A549 (cell line): ENCODE measurements around the gene CNNM3.

ENCODE experiments used
- BHLHE40 ChIP-seq: IDR thresholded peaks from 2 replicates; pipeline ENCODE4 v1.6.1; 2012; ENCODE audit warnings: low read depth, low read length, inconsistent platforms
- CBX2 ChIP-seq: fragments of 200-600 bp; sonication (generic); IDR thresholded peaks from 2 replicates; pipeline ENCODE4 v1.6.1; 2016; ENCODE audit warnings: low read depth, mild to moderate bottlenecking, borderline replicate concordance
- CBX8 ChIP-seq: fragments of 200-600 bp; sonication (generic); IDR thresholded peaks from 2 replicates; pipeline ENCODE4 v1.6.1; 2016
- CTCF ChIP-seq: fragments of >200 bp; sonication (Bioruptor Twin); formaldehyde crosslinking; IDR thresholded peaks from 3 replicates; pipeline ENCODE4 v1.5.1; 2016
- EP300 ChIP-seq, 2 experiments: fragments of >200 bp; sonication (Bioruptor Twin); formaldehyde crosslinking; IDR thresholded peaks; 2 replicates in 1 of 2; 3 replicates in 1 of 2; pipeline ENCODE4 v1.6.1; 2016 to 2017
- HDAC2 ChIP-seq: fragments of 200-600 bp; sonication (generic); IDR thresholded peaks from 2 replicates; pipeline ENCODE4 v1.6.1; 2016
- HMGXB4 ChIP-seq: fragments of 250-450 bp; sonication (Bioruptor Pico); IDR thresholded peaks from 2 replicates; pipeline ENCODE4 v1.5.0; 2021; ENCODE audit warnings: mild to moderate bottlenecking, moderate library complexity, borderline replicate concordance
- PHF8 ChIP-seq: fragments of 200-600 bp; sonication (generic); IDR thresholded peaks from 2 replicates; pipeline ENCODE4 v1.6.1; 2016; ENCODE audit warnings: low read depth, mild to moderate bottlenecking, antibody characterized with exemption, moderate library complexity, borderline replicate concordance
- POLR2A ChIP-seq: IDR thresholded peaks from 2 replicates; pipeline ENCODE4 v1.6.1; 2012; ENCODE audit warnings: mild to moderate bottlenecking, low read length
- POLR2AphosphoS2 ChIP-seq: conservative IDR thresholded peaks from 2 replicates; pipeline ENCODE4 v1.6.1; 2012; ENCODE audit warnings: low read length, improper control_type of control experiment, inconsistent platforms
- RCOR1 ChIP-seq: fragments of 150-350 bp; IDR thresholded peaks from 2 replicates; pipeline ENCODE4 v1.6.1; 2014; ENCODE audit warnings: antibody characterized with exemption, low read length, low read depth
- TF ChIP-seq, protein P1 (sequence below): IDR thresholded peaks from 2 replicates; pipeline ENCODE4 v1.6.1; 2012
- TF ChIP-seq, protein P2 (sequence below): fragments of 200-600 bp; sonication (generic); IDR thresholded peaks from 2 replicates; pipeline ENCODE4 v1.6.1; 2016; ENCODE audit warnings: antibody characterized with exemption, mild to moderate bottlenecking, moderate library complexity

DNA sequence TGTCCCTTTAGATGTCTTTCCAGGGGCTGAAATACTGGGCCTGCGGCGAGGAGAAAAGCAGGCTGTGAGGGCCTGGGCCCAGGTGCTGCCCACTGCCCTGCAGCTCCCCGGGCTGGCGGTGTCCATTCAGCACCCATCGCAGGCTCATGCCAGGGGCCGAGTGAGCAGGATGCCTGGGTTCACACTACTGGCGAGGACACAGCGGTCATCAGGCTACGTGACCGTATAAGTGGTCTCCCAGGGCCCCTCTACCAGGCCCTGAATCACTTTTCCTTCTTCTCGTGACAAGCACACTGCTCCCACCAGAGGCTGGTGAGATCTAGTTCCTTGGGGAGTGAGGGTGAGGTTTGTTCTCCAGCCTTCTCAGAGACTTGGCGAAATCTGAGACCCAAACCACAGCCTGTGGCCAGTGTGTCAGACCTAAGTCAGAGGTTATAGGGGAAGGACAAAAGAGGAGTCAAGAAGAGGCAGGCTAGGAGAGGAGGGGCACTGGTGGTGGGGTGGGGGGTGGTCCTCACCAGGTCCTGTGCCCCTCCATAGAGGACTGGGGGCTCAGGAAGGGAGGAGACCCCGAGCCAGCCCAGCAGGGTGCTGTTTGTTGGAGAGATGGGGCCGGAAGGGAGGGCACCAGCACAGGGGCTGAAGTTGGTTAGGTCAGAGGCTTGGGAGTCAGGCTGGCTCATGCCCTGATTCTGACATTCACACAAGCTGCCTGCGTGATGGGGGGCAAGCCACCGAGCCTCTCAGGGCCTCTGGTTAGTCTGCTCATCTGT is 60.4 kb downstream of the CNNM3 start:
- TF ChIP-seq HDAC2 (no peak), CBX2 (no peak), RCOR1 (no peak), EP300 (IDR thresholded peaks at IDR 0.05) (no peak), CTCF (no peak), BHLHE40 (no peak), CBX8 (no peak), POLR2A (no peak), HMGXB4 (no peak), POLR2AphosphoS2 (no peak), PHF8 (no peak)
- TF ChIP-seq, protein P1, sequence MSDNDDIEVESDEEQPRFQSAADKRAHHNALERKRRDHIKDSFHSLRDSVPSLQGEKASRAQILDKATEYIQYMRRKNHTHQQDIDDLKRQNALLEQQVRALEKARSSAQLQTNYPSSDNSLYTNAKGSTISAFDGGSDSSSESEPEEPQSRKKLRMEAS = no peak
- TF ChIP-seq, protein P2, sequence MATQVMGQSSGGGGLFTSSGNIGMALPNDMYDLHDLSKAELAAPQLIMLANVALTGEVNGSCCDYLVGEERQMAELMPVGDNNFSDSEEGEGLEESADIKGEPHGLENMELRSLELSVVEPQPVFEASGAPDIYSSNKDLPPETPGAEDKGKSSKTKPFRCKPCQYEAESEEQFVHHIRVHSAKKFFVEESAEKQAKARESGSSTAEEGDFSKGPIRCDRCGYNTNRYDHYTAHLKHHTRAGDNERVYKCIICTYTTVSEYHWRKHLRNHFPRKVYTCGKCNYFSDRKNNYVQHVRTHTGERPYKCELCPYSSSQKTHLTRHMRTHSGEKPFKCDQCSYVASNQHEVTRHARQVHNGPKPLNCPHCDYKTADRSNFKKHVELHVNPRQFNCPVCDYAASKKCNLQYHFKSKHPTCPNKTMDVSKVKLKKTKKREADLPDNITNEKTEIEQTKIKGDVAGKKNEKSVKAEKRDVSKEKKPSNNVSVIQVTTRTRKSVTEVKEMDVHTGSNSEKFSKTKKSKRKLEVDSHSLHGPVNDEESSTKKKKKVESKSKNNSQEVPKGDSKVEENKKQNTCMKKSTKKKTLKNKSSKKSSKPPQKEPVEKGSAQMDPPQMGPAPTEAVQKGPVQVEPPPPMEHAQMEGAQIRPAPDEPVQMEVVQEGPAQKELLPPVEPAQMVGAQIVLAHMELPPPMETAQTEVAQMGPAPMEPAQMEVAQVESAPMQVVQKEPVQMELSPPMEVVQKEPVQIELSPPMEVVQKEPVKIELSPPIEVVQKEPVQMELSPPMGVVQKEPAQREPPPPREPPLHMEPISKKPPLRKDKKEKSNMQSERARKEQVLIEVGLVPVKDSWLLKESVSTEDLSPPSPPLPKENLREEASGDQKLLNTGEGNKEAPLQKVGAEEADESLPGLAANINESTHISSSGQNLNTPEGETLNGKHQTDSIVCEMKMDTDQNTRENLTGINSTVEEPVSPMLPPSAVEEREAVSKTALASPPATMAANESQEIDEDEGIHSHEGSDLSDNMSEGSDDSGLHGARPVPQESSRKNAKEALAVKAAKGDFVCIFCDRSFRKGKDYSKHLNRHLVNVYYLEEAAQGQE = no peak
